Panc1 (cell line): ENCODE results near the gene KCNMA1.

ENCODE experiments used
- CTCF ChIP-seq: fragments of 450-650 bp; IDR thresholded peaks from 2 replicates; pipeline ENCODE4 v1.5.1; 2017; ENCODE audit warnings: mild to moderate bottlenecking
- POLR2AphosphoS5 ChIP-seq: IDR thresholded peaks from 2 replicates; pipeline ENCODE4 v1.6.1; 2012; ENCODE audit warnings: mild to moderate bottlenecking, low read depth, low read length, moderate library complexity
- REST ChIP-seq, 2 experiments: IDR thresholded peaks; 2 replicates each; pipeline ENCODE4 v1.6.1; 2011 to 2012; ENCODE audit warnings: low read depth in 2 of 2, control low read depth in 1 of 2, low read length in 1 of 2, mild to moderate bottlenecking in 1 of 2, moderate library complexity in 1 of 2; ENCODE audit not compliant: insufficient read depth in 1 of 2
- SIN3A ChIP-seq: IDR thresholded peaks from 2 replicates; pipeline ENCODE4 v1.6.1; 2012; ENCODE audit warnings: low read depth, mild to moderate bottlenecking, low read length, moderate library complexity, borderline replicate concordance; ENCODE audit not compliant: insufficient read depth

DNA sequence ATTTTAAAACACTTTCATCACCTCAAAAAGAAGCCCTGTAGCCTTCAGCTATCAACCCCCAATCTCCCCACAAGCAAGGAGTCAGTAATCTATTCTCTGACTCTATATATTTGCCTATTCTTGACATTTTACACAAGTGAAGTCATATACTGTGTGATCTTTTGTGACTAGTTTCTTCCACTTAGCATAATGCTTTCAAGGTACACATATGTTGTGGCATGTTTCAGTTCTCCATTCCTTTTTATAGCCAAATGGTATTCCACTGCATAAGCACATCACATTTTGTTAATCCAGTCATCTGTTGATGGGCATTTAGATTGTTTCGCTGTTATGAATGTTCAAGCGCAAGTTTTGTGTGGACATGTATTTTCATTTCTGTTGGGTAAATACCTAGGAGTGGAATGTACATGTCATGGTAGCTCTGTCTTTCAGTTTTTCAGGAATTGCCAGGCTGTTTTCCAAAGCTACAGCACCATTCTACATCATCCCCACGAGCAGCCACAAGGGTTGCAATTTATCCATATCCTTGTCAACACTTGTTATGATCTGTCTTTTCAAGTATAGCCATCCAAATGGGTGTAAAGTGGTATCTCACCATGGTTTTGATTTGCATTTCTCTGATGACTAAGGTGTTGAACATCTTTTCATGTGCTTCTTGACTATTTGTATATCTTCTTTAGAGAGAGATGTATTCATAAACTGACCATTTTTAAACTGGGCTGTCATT is 405.6 kb downstream of the KCNMA1 start:
- TF ChIP-seq SIN3A (no peak), CTCF (no peak), REST (IDR thresholded peaks at IDR 0.05; ENCODE audit: insufficient read depth in 1 of 2, low read depth in 2 of 2, low read length in 1 of 2) (no peak), POLR2AphosphoS5 (no peak)
